T-helper 9 cell (primary cell): ENCODE data around the gene BACE2.
"Not testable (repeated sequence)": the region's sequence is repeated elsewhere in the genome, so short reads cannot be mapped to it uniquely, and the experiment has no call there.

Experiments
- DNase-seq: peaks from one replicate; pipeline ENCODE4 v3.0.0-alpha.2; 2020

The BACE2 gene

DNA sequence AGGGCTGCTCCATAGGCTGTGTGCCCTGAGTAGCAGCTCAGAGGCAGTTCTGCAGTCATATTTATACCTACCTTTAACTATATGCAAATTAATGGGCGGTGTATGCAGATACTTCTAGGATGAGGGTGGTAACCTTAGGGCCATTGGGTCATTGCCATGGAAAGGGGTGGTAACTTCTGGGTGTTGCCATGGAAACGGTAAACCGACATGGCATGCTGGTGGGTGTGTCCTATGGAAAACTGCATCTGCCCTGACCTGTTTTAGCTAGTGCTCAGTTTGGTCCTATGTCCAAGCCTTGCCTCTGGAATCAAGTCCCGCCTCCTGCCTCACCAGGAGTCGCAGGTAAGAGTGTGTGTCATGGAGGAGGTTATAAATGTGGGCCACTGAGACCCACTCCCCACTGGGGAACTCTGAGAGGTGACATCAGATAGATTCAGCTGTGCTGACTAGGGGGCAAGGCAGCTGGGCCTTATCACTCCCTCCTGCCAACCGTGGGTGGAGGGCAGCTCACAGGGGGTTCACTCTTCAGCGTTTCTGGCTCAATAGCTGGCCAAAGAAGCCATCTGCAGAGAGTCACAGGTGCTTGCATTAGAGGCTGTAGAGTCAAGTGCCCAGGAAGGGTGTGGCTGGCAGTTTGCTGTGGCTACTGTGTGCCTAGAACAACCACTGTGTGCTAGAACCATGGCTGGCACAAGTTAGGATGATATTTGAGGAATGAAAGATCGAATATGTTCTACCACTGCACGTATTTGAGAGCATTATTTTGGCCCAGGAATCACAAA lies 19.0 kb downstream of the BACE2 start:
- no peak for DNase-seq

DNA sequence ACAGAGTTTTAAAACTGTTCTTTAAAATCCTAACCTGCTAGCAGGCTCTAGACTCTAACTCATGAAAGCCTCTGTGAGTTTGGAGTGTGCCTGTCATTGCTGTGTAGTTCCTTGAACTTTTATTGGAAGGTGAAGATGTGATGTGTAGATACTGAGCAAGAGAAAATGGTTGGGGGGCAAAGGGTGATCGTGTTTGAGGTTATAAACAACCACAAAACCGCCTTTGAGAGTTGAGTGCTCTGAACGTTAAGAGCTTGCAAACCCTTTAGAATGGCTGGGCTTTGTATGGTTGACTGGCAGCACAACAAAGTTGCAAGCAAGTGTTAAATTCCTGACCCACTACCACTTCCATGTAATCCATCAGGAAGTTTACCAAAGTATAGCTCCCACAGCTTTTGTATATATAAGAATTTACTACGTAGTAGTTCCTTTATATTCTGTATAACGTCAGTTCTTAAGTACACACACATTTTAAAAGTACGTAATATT lies 19.6 kb downstream of the BACE2 start:
- no peak for DNase-seq

DNA sequence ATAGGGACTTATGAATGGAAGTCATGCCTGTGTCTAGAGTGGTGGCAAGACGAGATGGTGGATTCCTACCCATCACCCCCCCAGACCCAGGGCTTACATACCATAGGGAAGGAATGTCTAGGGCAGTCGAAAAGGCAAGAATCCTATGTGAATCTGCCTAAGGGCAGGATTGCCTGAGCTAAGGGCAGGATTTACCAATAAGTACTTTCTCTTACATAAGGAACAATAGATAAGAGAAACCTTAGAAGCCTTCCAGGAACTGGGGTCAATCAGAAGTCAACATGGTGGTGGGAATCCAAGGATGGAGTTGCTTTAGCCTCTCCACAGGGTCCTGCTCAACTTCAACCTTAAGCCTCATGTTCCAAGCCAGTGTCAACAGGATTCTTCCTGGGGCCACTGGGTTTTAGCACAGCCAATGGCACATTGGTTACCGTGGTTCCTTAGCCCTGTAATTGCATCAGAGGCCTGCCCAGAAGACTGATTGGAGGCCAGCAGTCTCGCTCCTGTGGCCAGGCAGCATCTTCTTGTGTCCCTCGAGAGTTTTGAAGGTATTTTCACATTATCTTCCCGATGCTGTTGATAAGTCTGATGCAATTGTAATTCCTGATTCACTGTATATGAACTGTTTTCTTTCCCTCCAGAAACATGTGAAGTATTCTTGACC lies 20.7 kb downstream of the BACE2 start:
- no peak for DNase-seq

DNA sequence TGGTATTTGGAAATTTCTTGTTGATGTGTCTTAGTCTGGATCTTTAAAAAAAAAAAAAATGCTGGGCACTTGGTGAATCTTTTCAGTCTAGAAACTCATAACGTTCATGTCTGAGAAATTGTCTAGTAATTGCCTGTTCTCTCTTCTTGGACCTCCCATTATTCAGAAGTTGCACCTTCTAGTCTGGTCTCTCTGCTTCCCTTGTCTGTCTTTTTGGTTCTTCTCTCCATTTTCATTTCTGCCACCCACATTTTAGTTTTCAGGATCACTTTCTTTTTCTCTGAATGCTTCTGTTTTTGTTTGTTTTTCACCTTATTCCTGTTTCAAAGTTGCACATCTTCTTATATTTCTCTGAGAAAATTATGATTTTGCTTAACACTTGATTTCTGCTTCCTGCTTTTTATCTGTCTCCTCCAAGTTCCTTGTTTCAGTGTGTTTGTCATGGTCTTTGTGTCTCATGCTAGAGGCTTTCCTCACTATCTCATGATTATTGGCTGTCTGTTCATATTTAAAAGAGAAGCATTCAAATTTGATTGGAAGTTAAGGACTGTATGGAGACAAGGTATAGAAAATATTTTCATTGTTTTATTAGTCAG lies 21.3 kb downstream of the BACE2 start:
- DNase-seq: no peak

DNA sequence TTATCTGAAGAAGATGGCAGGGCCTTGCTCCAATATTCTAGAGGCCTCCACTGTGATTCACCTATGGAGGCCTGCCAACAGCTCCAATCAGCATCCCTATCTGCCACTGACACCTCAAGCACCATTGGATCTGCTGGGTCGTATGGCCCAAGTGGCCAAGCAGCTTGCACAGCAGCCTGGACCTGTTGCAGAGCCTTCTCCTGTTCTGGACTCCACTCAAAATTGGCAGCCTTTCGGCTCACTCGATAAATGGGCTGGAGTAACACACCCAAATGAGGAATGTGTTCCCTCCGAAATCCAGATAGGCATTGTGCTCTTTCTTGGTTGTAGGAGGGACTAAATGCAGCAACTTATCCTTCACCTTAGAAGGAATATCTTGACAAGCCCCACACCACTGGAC lies 24.6 kb downstream of the BACE2 start:
- not testable (repeated sequence) for DNase-seq

DNA sequence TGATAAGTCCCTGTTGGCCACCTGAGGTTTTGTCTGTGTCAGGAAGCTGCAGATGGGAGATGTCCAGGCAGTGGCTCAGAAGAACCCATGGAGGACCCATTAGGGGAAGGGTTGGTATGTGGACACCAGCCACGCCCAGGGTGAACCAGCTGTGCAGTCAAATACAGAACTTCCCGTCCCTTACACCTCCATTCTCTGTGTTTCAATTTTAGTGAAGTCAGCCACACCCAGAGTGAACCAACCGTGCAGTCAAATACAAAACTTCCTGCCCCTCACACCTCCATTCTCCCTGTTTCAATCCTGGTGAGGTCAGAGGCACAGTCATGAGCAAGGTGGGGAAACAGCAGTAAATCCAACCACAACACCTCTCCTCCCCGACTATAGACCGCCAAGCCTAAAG lies 27.4 kb downstream of the BACE2 start:
- no peak for DNase-seq

DNA sequence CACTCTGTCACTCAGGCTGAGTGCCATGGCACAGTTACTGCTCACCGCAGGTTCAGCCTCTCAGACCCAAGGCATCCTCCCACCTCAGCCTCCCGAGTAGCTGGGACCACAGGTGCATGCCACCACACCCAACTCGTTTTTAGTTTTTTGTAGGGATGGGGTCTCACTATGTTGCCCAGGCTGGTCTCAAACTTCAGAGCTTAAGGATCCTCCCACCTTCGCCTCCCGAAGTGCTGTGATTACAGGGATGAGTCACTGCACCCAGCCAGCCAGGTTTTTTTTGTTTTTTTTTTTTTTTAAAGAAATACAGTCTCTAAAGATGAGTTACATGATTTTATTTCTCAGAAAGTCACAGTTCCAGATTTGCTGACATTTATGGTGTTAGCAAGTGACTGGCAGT lies 29.0 kb downstream of the BACE2 start:
- DNase-seq: no peak

DNA sequence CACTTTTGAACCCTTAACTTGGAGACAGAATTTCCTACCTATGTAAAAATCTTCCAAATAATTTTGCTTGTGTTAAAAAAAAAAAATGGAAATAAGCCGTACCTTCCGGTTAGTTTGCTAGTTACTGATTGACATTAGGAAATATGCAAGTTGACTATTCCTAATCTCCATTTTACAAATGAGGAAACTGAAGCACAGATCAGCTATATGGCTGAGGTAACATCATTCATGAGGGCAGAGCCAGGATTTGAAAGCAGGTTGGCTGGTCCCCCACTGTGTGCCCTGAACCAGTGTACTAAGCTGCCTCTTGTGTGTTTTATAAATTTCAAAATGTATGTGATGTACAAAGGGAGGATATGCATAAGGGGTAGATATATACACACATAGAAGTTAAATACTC lies 29.6 kb downstream of the BACE2 start:
- DNase-seq: no peak

DNA sequence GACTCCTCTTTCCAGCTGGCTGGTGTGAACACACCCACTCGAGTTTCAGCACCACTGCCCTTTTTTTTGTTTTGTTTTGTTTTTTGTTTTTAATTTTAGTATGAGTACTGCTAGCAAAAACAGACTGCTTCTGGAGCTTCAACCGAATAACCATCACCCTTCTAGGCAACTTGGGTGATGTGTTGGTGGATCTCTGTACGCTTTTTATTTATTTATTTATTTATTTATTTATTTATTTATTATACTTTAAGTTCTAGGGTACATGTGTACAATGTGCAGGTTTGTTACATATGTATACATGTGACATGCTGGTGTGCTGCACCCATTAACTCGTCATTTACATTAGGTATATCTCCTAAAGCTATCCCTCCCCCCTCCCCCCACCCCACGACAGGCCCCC lies 30.7 kb downstream of the BACE2 start:
- not testable (repeated sequence) for DNase-seq

DNA sequence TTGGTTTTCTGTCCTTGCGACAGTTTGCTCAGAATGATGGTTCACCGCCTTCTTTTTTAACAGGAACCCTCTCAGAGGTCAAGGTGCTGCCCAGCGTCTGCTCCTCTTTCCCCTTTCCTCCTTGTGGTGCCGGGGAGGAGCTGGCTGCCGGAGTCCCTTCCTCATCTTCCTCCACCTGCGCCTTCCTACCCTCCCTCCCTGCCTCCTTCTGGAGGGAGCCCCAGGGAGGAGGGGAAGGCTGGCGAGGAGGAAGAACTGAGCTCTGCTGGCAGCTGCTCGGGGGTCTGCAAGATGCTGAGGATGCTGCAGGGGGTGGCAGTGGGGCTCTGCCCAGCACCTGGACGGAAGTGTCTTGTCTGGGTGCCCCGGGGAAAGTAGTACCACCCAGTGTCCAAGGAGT lies 31.2 kb downstream of the BACE2 start:
- DNase-seq: no peak

DNA sequence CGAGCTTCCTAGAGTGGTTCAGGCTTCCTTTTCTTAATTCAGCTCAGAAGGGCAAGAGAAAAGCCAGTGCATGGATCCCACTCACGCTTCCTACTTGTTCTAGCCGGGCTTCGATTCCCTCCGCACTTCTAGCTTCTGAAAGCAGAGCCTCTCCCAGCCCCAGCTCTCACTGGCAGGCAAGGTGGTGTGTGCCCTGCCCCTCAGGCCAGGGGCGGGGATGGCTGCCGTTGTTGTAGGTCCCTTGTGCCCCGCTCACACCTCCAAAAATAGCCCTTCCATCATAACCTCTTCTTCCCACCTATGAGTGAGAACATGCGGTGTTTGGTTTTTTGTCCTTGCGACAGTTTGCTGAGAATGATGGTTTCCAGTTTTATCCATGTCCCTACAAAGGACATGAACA lies 31.6 kb downstream of the BACE2 start:
- no peak for DNase-seq

DNA sequence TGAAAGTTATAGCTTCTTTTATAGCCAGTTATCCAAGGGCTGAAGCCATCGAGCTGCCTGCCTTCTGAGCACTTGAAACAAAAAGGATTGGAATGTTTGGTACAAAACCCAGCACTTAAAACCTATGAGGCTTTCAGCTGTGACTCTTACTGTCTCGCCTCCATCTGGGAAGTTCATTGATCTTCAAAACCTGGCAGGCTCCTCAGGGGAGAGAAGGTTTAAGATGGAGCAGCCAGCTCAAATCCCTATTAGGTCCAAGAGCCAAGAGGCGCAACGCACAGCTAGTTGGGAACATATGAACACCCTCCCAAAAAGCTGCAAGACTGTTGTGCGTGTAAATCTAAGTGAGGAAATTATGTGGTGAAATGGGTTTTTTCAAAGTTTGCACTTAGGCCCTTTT lies 33.4 kb downstream of the BACE2 start:
- no peak for DNase-seq

DNA sequence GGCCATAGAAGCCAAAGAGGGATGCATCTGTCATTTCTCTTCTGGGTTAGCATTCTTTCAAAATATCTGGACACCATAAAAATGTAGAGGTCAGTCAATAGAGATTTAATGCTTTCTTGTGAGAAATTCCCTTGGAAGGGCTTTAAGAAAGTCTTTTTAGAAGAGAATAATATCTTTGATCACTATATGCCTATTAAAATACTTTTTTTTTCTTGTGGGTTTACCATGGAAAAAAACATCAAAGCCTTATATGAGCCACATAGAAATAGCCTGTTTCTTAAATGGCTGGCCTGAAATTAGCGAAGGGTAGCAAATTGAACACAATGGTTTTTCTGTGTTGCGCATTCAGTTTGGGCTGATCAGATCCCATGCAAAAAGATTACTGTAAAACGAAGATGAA lies 36.8 kb downstream of the BACE2 start:
- DNase-seq: no peak

DNA sequence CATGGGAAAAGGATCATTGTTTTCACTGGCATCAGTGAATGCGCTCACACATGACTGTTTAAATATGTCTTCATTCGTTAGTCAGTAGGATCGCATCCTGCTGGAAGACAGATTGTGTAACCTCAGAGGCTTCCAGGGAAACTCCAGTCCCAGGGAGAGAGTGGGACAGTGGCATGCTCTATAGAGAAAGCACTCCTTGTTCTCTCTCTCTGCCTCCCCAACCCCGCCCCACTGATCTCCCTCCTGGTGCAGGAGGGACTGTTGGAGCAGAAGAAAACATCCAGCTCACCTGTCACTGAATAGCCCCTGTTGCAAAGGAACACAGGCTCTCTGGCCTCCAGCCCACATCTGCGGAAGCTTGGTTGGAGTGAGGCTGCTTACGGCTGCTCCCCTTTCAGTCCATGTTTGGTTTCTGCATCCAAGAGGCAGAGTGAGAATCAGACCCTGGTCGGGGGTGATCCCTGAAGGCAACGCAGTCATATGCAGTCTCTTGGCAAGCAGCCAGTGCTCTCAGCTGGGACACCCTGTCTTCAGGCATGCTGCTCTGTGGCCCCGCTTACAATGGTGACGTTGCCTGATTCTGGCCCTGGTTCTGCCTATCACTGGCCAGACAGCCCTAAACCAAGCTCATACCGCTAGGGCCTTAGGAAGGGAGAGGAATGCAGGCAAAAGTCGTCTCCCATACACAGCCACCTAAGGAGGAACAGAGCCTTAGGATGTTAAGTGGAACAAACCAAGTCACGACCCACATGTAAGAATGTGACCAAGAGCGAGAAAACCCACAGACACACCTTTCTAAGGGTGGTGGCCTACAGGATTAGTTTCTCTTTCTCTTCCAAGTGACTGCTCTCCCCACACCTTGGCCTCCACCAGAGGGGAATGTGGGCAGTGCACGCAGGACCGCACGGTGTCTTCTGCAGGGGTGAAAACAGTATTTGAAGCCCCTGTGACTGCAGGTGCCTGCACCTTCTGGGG lies 39.7 kb downstream of the BACE2 start:
- no peak for DNase-seq

DNA sequence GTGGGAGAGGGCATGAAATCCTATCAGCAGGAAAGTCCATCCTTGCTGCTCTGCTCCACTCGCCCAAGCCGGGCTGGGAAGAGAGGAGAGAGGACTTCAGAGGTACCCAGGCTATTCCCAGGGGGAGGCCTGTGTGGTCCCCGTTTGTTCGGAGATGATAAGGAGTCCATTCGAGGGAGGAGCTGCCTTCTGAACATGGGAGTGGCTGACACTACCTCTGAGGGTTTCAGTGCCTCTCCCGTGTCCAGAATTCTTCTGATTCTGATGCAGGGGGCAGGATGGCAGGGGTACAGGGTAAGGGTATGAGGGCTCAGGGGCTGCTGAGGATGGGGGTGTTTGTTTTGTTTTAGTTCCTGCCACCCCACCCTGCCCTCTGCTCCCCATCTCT lies 40.4 kb downstream of the BACE2 start:
- no peak for DNase-seq

DNA sequence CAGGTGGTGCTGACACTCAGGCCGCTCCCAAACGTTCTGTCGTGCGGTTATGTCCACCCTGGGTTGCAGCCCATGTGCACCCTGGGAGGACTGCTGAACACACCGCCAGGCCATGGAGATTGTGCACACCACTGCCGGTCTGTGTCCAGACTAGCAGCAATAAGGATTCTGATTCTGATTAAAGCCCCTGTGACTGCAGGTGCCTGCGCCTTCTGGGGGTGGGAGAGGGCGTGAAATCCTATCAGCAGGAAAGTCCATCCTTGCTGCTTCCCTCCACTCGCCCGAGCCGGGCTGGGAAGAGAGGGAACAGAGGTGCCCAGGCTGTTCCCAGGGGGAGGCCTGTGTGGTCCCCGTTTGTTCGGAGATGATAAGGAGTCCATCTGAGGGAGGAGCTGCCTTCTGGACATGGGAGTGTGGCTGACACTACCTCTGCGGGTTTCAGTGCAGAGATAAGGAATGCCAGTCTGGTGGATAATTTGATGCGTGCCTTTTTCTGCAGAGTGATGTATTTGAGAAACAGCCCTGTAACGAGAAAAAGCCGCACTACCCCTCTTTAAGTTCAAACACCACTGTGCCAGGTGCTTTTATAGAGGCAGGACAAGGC lies 41.2 kb downstream of the BACE2 start:
- DNase-seq: no peak

DNA sequence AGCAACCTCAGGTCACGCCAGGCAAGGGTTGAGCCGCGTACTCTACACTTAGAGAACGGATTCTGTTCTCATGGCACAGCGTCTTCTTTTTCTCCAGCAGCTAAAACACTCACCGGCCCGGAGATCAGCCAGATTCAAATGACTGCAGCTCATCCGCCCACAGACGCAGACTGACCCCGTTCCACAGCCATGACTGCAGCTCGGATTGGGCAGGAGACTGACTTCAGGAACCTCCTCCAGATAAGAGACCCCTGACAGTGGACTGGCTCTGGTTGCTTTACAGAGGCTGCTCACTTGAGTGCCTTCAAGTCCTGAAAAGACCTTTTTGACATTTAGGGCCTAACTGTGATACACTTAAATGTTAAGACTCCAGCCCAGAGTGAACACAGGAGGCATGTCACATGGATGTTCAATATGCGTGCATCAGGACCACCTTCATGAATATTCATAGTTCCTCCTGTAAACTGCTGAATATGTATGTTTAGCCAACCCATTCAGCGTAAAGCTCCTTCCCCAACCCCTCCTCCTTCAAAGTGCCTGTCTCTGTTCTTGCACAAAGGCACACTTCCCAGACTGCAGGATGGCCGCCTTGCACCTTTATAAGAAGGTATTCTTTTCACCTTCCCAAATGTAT lies 42.6 kb downstream of the BACE2 start:
- DNase-seq: no peak

DNA sequence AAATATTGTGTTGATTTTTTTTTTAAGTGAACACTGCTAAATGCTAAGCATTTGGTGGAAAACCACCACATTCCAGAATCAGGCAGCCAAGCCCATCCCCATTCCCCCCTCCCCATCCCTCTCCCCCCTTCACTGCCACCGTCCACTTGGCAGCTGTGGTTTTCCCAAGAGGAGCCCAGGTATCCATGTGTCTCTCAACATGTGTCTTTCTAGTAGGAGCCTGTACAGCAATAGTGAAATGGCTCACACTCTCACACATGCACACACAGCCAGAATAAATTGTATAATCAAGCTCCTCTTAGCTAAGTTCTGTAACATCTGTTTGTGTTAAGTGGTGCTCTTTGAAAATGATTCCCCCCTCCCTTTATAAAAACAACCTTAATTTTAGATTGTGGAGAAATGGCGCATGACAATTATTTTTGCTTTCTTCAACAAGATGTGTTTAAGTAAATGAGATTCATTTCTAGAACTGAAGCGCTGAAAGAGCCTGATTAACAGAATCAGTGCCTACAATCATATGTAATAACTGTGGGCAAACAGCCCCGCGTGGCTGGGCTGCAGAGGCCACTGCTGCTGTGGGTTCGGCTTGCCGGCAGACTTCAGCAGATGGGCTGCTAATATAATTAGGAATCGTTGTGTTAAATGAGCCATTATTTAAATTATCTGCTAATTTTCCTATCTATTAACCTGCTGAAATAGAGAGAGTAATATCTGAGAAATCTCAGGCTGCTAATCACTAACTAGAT lies 43.3 kb downstream of the BACE2 start:
- no peak for DNase-seq

DNA sequence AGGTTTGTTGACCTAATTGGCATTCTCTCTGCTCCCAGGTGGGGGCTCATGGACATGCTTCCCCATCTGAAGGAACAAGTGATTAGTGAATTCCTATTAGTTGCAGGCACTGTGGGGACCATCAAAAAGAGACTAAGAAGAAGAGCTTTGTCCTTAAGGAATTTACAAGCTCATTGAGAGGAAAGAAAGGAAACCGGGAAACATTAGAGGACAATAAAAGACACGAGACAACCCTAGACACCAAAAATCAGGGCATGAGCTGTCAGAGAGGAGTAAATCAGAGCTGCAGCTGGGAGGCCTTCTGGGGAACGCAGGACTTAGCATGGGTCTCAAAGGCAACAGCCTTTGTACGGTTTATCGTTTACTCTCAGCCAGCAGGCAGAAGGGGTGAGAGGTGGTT lies 45.1 kb downstream of the BACE2 start:
- DNase-seq: no peak

DNA sequence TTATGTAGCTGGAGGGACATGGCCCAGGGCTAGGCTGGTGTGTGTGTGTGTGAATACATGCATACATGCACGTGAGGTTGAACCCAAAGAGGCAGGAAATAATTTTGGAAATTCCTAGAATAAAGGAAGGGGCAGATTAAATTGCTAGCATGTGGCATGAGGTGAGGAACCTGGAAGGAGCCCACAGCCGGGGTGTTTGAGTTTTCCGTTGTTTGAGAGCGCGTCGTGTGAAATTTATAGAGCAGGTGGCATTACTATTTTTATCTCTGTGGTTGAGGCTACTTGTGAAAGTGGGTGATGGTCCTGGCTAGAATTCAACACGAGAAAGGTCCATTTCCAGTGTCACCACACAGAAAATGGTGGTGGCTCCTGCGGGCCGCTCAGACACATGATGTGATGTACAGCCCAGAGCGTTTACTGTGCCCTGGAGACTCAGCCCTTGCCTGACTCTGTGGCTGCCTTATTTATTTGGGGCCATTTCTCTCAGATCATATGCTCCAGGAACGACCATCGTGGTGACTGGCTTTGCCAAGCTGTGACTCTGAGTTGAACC lies 48.0 kb downstream of the BACE2 start:
- DNase-seq: no peak

DNA sequence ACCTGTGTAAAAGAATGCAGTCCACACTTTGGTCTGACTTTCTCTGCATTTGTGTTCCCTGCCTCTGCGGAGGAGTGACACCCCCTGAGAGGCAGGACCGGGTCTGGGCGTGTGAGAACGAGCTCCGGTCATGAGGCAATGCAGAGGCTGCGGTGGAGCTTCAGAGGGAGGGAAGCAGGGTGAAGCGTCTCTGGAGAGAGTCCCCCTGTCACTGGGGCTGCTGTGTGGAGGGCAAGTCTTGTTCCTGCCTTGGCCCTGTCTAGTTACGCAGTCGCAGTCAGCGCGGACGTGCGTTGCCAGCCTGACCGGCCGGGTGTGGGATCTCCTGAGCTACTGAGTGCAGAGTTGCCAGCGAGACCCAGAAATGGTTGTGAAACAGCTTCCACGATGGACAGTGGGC lies 48.5 kb downstream of the BACE2 start:
- DNase-seq: no peak
